Effector memory CD4-positive, alpha-beta T cell (primary cell): ENCODE measurements around the gene ASNS.
"Not testable (repeated sequence)": the region's sequence is repeated elsewhere in the genome, so short reads cannot be mapped to it uniquely, and the experiment has no call there.

ENCODE experiments used
- DNase-seq, 3 donors: peaks; one replicate each; pipeline ENCODE4 v3.0.0-alpha.2; 2020
- H3K27ac ChIP-seq: 2 replicates; pipeline ENCODE4 v1.7.0; 2013; ENCODE audit warnings: mild to moderate bottlenecking, low read length, moderate library complexity; ENCODE audit not compliant: insufficient read depth, poor library complexity, severe bottlenecking
- H3K27me3 ChIP-seq: replicated peaks from 2 replicates; pipeline ENCODE4 v1.7.0; 2013; ENCODE audit warnings: mild to moderate bottlenecking, low read length; ENCODE audit not compliant: insufficient read depth, control insufficient read depth, poor library complexity, severe bottlenecking
- H3K36me3 ChIP-seq: 2 replicates; pipeline ENCODE4 v1.7.0; 2013; ENCODE audit warnings: mild to moderate bottlenecking, low read length, moderate library complexity; ENCODE audit not compliant: control insufficient read depth, insufficient read depth
- H3K4me1 ChIP-seq: 2 replicates; pipeline ENCODE4 v1.7.0; 2013; ENCODE audit warnings: low read length, mild to moderate bottlenecking; ENCODE audit not compliant: control insufficient read depth, insufficient read depth, poor library complexity, severe bottlenecking
- H3K4me3 ChIP-seq: 2 replicates; pipeline ENCODE4 v1.7.0; 2013; ENCODE audit warnings: low read length, low read depth, mild to moderate bottlenecking; ENCODE audit not compliant: insufficient read depth, poor library complexity, severe bottlenecking
- H3K9me3 ChIP-seq: 2 replicates; pipeline ENCODE4 v1.7.0; 2013; ENCODE audit warnings: mild to moderate bottlenecking, low read length, moderate library complexity; ENCODE audit not compliant: control insufficient read depth

The ASNS gene

GRCh38 chr7:97868788-97869187 is 3.4 kb downstream of the ASNS start:
- no peak overlapping the region for H3K27ac ChIP-seq
- H3K36me3 ChIP-seq: peaks cover 3% of the 10 kb centered on the region
- no peaks in the 10 kb centered on the region for H3K9me3 ChIP-seq
- H3K4me3 ChIP-seq: no peak overlapping the region
- H3K4me1 ChIP-seq: peaks cover 11% of the 10 kb centered on the region
- DNase-seq: no peak
- H3K27me3 ChIP-seq: no peaks in the 10 kb centered on the region

GRCh38 chr7:97868314-97868713 is 3.9 kb downstream of the ASNS start:
- Histone ChIP-seq H3K9me3 (no peaks in the 10 kb centered on the region), H3K27me3 (no peaks in the 10 kb centered on the region), H3K4me3 (no peak overlapping the region), H3K27ac (no peak overlapping the region), H3K4me1 (peaks cover 11% of the 10 kb centered on the region), H3K36me3 (peaks cover 3% of the 10 kb centered on the region)
- DNase-seq: no peak

GRCh38 chr7:97865104-97865503 is 7.1 kb downstream of the ASNS start:
- H3K4me3 ChIP-seq: no peak overlapping the region
- H3K9me3 ChIP-seq: no peaks in the 10 kb centered on the region
- H3K36me3 ChIP-seq: peaks cover 3% of the 10 kb centered on the region
- H3K27ac ChIP-seq: no peak overlapping the region
- H3K27me3 ChIP-seq: no peaks in the 10 kb centered on the region
- no peak for DNase-seq
- H3K4me1 ChIP-seq: no peaks in the 10 kb centered on the region

GRCh38 chr7:97859606-97860204 is 12.5 kb downstream of the ASNS start:
- peaks cover 20% of the 10 kb centered on the region for H3K36me3 ChIP-seq
- H3K4me1 ChIP-seq: no peaks in the 10 kb centered on the region
- H3K9me3 ChIP-seq: no peaks in the 10 kb centered on the region
- no peak for DNase-seq
- no peaks in the 10 kb centered on the region for H3K27me3 ChIP-seq
- H3K27ac ChIP-seq: no peak overlapping the region
- no peak overlapping the region for H3K4me3 ChIP-seq

GRCh38 chr7:97858221-97858620 is 14.0 kb downstream of the ASNS start:
- Histone ChIP-seq H3K27ac (no peak overlapping the region), H3K9me3 (no peaks in the 10 kb centered on the region), H3K27me3 (no peaks in the 10 kb centered on the region), H3K36me3 (peaks cover 20% of the 10 kb centered on the region), H3K4me3 (no peak overlapping the region), H3K4me1 (no peaks in the 10 kb centered on the region)
- DNase-seq: no peak

GRCh38 chr7:97857544-97857943 is 14.7 kb downstream of the ASNS start:
- H3K27me3 ChIP-seq: no peaks in the 10 kb centered on the region
- no peaks in the 10 kb centered on the region for H3K9me3 ChIP-seq
- no peaks in the 10 kb centered on the region for H3K4me1 ChIP-seq
- H3K36me3 ChIP-seq: peaks cover 21% of the 10 kb centered on the region
- H3K27ac ChIP-seq: no peak overlapping the region
- no peak for DNase-seq
- H3K4me3 ChIP-seq: no peak overlapping the region

- peaks cover 23% of the 10 kb centered on the region for H3K36me3 ChIP-seq
- DNase-seq: no peak
- H3K27ac ChIP-seq: no peak overlapping the region
- H3K27me3 ChIP-seq: no peaks in the 10 kb centered on the region
- H3K9me3 ChIP-seq: no peaks in the 10 kb centered on the region
- no peaks in the 10 kb centered on the region for H3K4me1 ChIP-seq
- no peak overlapping the region for H3K4me3 ChIP-seq
Measured at GRCh38 chr7:97851683-97852082, 20.5 kb downstream of the ASNS start.

GRCh38 chr7:97850262-97851031 is 21.8 kb downstream of the ASNS start:
- H3K9me3 ChIP-seq, H3K4me1 ChIP-seq, H3K27me3 ChIP-seq, H3K27ac ChIP-seq, H3K4me3 ChIP-seq, DNase-seq: not testable (repeated sequence)
- H3K36me3 ChIP-seq: peaks cover 16% of the 10 kb centered on the region

- no peaks in the 10 kb centered on the region for H3K9me3 ChIP-seq
Measured at GRCh38 chr7:97847791-97848190, 24.4 kb downstream of the ASNS start.

GRCh38 chr7:97846945-97847344 is 25.3 kb downstream of the ASNS start:
- H3K36me3 ChIP-seq: peaks cover 6% of the 10 kb centered on the region
- H3K4me3 ChIP-seq: no peak overlapping the region
- H3K27ac ChIP-seq: no peak overlapping the region
- no peaks in the 10 kb centered on the region for H3K4me1 ChIP-seq
- no peaks in the 10 kb centered on the region for H3K27me3 ChIP-seq
- H3K9me3 ChIP-seq: no peaks in the 10 kb centered on the region
- no peak for DNase-seq

More at GRCh38 chr7:97847791-97848190, 24.4 kb downstream of the ASNS start:
- no peaks in the 10 kb centered on the region for H3K4me1 ChIP-seq
- no peak overlapping the region for H3K4me3 ChIP-seq
- DNase-seq: no peak
- H3K36me3 ChIP-seq: peaks cover 14% of the 10 kb centered on the region
- no peak overlapping the region for H3K27ac ChIP-seq
- no peaks in the 10 kb centered on the region for H3K27me3 ChIP-seq
